Uterus (tissue), 2 donors: ENCODE measurements around the gene FANCC.

ENCODE experiments used
- CTCF ChIP-seq, 4 experiments: fragments of 200-600 bp in 2 of 4; fragments of 450-650 bp in 2 of 4; sonication (generic) in 2 of 4; IDR thresholded peaks; one replicate each; pipeline ENCODE4 v1.5.1; 2016 to 2019; ENCODE audit warnings: antibody characterized with exemption in 4 of 4, mild to moderate bottlenecking in 2 of 4, moderate library complexity in 1 of 4
- POLR2A ChIP-seq, 2 donors: fragments of 450-650 bp; IDR thresholded peaks; one replicate each; pipeline ENCODE4 v1.6.1; 2016; ENCODE audit warnings: antibody characterized with exemption in 2 of 2, mild to moderate bottlenecking in 1 of 2, moderate library complexity in 1 of 2

- TF ChIP-seq CTCF (IDR thresholded peaks at IDR 0.05) (no peak), POLR2A (IDR thresholded peaks at IDR 0.05) (no peak)
Observed at GRCh38 chr9:95071450-95071849, 246.1 kb downstream of the FANCC start.
